SK-MEL-5 (cell line): ENCODE results near the gene PNRC2. TPM values are rescaled to one million over a fixed set of nuclear protein-coding genes. Genes with fewer than 3 reads are reported as not detected.
"Not testable (repeated sequence)": the region's sequence is repeated elsewhere in the genome, so short reads cannot be mapped to it uniquely, and the experiment has no call there.

Source experiments
- DNase-seq: peaks from one replicate; pipeline ENCODE4 v3.0.0-alpha.2; 2016; ENCODE audit warnings: low read depth, low spot score
- in situ Hi-C: cut with HindIII; loops from 2 replicates; pipeline ENCODE4 v1.10.0; 2016; ENCODE audit warnings: low sequenced_read_pairs, high pct_unique_total_duplicates, low pct_unique_long_range_greater_than_20kb
- total RNA-seq: library from RNA; depleted of rRNA; stranded (reverse); fragments of >200 nt; shearing (Covaris generic); gene quantifications from 2 replicates; pipeline ENCODE4 v1.2.3, GENCODE V29; 2014

The PNRC2 gene
- total RNA-seq, 1 experiment from 2014 or later: 60.9 TPM

DNA sequence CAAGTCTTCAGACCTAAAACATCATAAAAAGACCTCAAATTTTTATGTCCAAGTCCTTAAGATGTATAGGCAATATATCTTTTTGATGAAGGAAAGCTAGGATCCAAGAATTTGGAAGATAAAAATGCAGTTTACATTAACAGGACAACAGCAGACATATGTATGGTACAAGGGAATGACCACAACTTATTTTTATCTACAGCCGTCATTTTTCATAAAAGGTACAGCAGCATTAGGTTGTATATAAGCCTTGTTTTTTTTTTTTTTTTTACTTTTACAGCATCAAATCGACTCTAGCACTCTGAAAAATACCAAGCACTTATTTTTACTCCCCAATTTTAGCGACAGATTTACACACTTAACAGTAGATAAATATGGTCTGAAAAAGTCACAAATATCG is 19.2 kb downstream of the PNRC2 start:
- DNase-seq: no peak
- in situ Hi-C loops: no loop called here

DNA sequence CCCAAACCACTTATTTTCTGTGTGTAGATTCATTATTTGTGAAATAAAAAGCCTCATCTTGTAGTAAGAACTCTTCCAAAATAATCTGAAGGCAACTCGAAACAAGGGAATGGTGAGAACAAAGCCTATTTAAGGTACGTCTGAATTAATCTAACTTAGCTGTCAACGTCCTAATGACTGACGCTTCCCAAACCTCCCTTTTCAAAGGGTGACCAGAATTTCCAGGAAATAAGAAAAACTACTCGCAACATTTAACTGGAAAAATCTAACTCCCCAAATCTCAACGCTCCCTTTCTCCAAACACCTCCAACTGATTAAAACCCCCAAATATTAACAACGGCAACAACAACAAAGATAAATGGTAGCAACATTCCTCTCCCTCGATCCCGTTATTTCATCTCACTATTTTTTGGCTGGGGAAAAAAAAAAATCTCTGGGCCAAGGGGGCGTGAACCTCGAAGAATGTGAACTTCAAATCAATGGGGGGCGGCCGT is 19.8 kb downstream of the PNRC2 start:
- in situ Hi-C loops: no loop called here
- no peak for DNase-seq

DNA sequence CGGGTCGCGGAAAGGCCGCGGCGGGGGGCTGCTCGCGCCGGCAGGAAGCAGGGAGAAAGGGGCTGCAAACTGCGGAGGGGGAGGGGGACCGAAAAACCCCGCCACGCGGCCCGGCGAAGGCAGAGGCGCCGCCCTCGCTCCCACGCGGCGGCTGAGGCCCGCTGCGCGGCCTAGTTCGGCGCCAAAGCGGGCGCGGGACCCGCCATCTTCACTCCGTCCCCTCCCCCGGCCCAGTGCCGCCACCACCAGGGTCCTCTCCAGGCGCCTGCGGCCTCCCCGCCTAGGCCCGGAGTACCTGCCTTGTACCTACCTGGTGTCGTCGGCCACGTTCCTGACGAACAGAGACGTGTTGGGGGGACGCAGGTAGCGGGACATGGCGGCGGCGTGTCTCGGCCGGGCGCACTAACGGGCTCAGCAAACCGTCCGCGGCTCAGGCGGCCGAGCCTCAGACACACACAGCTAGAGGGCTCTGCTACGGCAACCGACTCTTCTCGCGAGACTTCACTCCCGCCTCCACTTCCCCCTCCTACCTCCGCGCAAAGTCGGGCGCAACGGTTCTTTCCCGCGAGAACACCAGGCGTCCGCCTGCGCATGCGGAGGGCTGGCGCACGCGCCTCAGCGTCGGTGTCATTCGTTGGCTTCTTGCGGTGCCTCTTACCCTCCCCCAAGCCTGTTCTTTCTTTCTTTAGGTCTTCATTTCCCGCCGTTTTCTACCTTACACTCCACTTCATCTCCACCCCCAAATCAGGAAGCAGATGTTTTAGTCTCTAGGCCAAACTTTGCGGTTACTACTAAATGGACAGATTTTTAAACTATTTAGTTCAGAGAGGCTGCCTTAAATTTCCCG is 20.5 kb downstream of the PNRC2 start, which contains the start of gene SRSF10:
TSS of gene SRSF10 (minus strand) at position 447 of the 847 bp plus-strand sequence. CDS start at position 375, 72 bp downstream.
- in situ Hi-C loops: no loop called here
- peak; percentile 98 for DNase-seq

DNA sequence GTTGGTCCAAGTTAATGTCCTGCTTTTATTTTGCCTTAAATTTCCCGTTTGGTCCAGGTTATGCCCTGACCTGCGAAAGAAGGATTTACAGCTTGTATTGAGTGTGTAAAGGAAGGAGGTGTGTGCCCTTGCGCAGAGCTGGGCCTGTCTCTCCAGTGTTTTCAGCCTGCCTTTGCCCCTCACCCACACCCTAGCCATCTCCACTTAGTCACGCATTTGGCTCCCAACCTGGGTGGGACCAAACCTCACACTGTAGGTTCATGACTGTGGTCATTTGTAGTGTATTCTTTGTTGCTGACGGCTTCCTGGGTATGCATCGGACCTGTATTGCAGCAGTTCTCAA is 21.1 kb downstream of the PNRC2 start:
- in situ Hi-C loops: no loop called here
- no peak for DNase-seq

DNA sequence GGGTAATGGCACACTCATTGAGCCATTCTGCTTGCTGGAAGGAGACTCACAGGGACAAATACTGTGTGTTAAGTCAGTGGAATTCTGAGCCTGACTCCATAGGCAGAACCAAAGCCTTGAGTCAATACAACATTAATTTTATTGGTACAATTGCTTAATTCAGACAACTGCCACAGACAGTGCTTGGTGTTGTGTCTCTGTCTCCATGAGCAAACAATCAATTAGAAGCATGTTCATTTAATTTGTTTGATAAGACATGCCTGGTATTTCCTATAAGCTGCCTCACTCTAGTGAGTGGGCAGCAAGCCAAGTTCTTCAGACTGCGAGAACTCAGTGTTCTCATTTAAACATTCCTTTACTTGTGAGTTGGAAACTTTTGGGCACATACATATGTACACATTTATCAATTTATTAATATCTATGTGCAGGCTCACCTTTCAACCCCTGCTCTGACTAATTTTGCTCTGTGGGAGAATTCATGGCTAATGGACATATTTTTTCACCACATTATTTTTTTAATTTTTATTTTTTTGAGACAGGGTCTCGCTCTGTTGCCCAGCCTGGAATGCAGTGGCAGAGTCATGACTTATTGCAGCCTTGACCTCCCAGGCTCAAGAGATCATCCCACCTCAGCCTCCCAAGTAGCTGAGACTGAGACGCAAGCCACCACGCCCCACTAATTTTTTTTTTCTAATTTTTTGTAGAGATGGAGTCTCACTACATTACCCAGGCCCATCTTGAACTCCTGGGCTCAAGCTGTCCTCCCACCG is 25.0 kb downstream of the PNRC2 start:
- DNase-seq: no peak
- in situ Hi-C loops: no loop called here

DNA sequence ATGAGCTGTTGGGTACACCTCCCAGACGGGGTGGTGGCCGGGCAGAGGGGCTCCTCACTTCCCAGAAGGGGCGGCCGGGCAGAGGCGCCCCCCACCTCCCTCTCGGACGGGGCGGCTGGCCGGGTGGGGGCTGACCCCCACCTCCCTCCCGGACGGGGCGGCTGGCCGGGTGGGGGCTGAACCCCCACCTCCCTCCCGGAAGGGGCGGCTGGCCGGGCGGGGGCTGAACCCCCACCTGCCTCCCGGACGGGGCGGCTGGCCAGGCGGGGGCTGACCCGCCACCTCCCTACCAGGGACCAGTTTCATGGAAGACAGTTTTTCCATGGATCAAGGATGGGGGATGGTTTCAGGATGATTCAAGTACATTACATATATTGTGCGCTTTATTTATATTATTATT is 27.4 kb downstream of the PNRC2 start:
- DNase-seq, in situ Hi-C loops: not testable (repeated sequence)

DNA sequence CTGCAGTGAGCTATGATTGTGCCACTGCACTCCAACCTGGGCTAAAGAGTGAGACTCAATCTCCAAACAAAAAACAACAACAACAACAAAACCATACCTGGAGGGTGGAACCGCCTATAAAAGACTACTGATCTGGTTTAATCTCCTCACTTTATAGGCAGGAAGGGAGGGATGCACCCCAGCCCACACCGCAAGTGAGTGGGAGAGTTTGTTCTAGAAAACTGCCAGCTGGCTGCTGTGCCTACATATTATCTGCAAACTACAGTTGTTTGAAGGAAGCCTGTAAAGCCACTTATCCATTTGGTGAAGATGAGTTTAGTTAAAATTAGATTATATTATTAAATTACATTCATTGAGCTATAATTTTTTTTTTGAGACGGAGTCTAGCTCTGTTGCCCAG is 29.6 kb downstream of the PNRC2 start:
- DNase-seq: no peak
- in situ Hi-C loops: no loop called here

DNA sequence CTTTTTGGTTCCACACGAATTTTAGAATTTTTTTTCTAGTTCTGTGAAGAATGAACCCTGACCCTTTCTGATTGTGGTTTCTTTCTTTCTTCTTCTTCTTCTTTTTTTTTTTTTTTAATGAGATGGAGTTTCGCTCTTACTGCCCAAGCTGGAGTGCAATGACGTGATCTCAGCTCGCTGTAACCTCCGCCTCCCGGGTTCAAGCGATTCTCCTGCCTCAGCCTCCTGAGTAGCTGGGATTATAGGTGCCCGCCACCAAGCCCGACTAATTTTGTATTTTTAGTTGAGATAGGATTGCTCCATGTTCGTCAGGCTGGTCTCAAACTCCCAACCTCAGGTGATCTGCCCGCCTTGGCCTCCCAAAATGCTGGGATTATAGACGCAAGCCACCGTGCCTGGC is 32.4 kb downstream of the PNRC2 start:
- DNase-seq, in situ Hi-C loops: not testable (repeated sequence)

DNA sequence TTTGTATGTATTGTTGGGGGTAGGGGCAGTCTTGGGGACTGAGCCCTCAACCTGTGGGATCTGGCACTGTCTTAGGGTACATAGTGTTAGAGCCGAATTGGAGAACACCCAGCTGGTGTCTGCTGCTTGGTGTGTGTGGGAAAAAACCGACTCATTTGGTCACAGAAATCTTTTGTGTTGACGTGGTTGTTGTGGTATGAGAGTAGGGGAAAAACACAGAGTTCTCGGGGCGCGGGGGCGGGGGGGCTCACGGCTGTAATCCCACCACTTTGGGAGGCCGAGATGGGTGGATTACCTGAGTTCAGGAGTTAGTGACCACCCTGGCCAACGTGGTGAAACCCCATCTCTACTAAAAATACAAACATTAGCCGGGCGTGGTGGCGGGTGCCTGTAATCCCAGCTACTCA is 35.8 kb downstream of the PNRC2 start:
- no peak for DNase-seq
- in situ Hi-C loops: no loop called here

DNA sequence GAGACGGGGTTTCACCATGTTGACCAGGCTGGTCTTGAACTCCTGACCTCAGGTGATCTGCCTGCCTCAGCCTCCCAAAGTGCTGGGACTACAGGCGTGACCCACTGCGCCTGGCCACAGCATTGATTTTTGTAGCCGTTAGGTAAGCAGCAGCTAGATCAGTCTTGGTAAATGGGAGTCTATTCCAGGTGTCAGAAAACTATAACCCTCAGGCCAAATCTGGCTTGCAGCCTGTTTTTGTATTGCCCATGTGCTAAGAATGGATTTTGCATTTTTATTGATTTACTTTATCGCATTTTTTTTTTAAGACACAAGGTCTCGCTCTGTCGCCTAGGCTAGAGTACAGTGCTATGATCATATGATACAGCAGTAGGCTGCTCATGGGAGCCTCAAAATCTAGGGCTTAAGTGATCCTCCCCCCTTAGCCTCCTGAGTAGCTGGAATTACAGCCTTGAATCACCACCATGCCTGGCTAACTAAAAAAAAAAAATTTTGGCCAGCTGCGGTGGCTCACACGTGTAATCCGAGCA is 37.1 kb downstream of the PNRC2 start:
- DNase-seq: no peak
- in situ Hi-C loops: no loop called here

DNA sequence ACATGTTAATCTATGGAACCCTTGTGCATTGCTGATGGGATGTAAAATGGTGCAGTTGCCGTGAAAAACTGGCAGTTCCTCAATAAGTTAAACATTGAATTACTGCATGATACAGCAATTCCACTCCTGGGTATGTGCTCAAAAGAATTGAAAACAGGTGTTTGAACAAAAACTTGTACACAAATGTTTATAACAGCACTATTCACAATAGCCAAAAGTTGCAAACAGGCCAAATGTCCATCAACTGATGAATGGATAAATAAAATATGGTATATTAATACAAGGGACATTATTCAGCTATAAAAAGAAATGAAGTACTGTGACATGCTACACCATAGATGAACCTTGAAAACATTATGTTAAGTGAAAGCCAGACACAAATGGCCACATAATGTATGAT is 38.2 kb downstream of the PNRC2 start:
- no peak for DNase-seq
- in situ Hi-C loops: no loop called here

DNA sequence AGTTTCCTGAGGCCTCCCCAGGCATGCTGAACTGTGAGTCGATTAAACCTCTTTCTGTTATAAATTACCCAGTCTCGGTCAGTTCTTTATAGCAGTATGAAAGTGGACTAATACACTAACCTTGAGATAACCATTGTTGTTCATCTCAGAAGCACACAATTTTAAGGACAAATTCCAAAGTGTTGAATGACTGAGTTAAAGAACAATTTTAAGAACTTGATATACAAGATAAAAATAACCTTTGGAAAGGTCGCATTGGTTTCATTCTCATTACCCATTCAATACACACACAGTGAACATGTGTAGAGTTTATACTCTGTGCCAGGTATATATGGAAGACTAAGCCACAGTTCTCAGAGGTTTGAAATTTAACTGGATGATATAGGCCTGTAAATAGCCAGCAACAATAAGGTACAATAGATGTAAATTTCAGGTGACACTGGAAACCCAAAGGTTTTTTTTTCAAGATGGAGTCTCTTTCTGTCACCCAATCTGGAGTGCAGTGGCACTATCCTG is 39.6 kb downstream of the PNRC2 start:
- DNase-seq: no peak
- in situ Hi-C loops: no loop called here

DNA sequence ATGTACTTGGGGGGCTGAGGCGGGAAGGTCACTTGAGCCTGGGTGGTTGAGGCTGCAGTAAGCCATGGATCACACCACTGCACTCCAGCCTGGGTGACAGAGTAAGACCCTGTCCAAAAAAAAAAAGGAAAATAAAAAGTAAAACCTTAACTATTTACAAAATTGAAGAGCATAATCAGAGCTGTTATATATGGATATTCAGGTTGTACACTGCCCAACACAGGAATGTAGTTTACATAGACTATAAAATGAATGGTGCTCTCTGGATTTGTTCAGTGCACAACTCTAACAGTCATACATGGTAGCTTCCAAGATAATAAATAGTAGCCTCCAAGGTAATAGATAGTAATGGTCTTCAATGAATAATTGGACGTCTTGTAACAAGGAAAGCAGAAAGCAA is 43.1 kb downstream of the PNRC2 start:
- in situ Hi-C loops: no loop called here
- no peak for DNase-seq

DNA sequence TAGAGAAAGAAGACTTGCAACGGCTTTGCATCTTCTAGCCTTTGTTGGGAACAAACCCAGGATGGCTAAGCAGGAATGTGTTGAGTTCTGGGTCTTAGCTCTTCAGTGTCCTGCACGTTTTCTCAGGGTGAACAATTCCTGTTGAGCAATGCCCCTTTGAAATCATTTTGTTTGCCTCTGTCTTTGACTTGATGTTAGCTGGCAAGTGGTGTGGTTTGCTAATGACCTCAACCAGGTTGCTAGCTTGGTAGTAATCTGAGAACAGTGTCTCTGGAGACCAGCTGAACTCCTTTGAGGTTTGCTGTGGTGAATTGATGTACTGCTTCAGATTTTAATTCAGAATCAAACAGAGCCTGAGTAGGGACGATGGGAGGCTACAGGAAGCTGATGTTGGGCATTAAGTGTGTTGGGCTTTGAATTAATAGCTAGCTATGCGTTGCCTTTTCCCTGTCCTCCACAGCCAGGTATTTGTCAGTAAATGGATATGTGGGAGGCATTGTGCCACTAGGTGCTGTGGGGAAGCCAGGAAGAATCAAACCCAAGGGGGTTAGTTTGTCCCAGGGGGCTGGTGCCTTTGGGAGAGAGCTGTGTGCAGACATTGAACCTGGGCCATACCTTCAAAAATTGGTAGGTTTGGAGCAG is 43.8 kb downstream of the PNRC2 start:
- no peak for DNase-seq
- in situ Hi-C loops: no loop called here

DNA sequence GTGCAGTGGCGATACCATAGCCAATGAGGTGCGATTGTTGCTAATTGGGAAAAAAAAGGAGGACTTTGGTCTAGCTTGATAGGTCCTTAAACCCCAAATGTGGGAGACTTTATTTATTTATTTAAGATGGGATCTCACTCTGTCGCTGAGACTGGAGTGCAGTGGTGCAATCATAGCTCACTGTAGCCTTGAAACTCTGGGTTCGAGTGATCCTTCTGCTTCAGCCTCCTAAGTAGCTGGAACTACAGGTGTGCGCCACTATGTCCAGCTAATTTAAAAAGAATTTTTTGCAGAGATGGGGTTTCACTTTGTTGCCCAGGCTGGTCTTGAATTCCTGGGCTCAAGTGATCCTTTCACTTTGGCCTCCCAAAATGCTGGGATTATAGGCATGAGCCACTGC is 44.5 kb downstream of the PNRC2 start:
- in situ Hi-C loops: no loop called here

DNA sequence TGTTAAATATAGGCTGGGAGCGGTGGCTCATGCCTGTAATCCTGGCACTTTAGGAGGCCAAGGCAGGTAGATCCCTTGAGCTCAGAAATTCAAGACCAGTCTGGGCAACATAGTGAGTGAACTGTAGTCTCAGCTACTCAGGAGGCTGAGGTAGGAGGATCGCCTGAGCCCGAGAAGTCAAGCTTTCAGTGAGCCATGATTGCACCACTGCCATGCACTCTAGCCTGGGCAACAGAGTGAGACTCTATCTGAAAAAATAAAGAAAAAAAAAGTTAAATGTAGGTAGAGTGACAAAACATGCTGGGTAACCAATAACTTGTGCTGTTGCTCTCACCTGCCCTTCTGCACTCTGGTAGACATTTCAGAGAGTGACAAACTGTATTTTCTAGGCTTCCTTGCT is 45.5 kb downstream of the PNRC2 start:
- no peak for DNase-seq
- in situ Hi-C loops: no loop called here

More for the DNA sequence above, 44.5 kb downstream of the PNRC2 start:
- DNase-seq: no peak

DNA sequence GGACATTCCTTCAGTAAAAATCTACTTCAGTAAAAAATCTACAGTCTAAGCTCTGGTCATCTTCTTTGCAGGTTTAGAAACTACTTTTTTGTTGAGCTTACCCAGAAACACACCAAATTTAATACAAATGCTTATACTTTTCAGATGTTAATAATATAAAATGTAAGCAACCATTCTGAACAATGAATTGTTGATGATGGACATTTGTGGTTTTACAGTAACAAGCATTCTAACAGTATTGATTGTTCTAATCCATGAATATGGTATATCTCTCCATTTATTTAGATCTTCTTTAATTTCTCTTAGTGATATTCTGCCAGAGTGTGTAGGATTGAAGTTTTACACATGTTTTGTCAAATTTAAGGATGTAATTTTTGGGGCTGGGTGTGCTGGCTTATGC is 47.5 kb downstream of the PNRC2 start:
- in situ Hi-C loops: no loop called here

More for the DNA sequence above, 47.5 kb downstream of the PNRC2 start:
- DNase-seq: no peak
